ENCODE data around the gene BLTP2.
A peak's percentile ranks its signal among the peaks of the same experiment; 100 is the strongest.

BLTP2 gene

DNA sequence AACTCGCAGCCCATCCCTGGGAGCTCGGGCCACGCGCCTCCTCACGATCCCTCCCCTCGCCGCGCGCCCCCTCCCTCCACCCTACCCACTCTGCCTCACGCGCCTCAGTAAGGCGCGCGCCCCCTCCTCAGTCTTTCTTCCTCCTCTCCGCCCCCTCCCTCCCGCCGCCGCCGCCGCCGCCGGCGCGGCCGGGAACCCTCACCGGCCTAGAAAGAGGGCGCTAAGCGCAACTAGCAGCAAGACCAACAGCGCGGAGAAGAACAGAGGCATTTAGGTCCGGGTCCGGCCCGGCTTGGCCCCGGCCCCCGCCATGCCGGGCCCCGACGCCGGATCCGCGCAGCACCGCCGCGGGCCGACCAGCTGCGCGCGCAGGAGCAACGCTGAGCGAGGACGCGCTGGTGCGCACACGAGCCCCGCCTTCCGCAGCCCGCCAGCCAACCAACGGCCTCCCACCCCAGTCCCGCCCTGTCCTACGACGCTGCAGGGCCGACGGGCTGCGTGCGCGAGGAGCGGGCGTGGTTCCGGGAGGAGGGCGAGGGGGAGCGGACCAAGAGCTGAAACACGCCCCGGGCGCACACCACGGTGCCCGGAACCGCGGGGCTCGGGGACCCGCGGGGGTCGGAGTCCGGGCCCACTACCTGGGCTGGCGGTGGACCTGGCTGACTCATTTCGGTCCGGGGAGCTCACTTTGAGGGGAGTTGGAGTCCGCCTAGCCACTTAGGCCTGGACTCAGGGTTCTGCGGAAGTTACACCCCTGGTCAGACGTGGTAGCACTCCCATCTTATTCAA is at the start of gene BLTP2:
BLTP2 (minus strand) TSS at position 372 of the 789 bp plus-strand sequence; CDS start at position 270, 102 bp downstream.
- DNase-seq (ENCODE audit: low read depth), result peak; percentile 98
- H3K4me3 ChIP-seq (ENCODE audit: low read depth, low read length), result peak within 1 kb of the TSS; percentile 81
- TF ChIP-seq, protein P1, sequence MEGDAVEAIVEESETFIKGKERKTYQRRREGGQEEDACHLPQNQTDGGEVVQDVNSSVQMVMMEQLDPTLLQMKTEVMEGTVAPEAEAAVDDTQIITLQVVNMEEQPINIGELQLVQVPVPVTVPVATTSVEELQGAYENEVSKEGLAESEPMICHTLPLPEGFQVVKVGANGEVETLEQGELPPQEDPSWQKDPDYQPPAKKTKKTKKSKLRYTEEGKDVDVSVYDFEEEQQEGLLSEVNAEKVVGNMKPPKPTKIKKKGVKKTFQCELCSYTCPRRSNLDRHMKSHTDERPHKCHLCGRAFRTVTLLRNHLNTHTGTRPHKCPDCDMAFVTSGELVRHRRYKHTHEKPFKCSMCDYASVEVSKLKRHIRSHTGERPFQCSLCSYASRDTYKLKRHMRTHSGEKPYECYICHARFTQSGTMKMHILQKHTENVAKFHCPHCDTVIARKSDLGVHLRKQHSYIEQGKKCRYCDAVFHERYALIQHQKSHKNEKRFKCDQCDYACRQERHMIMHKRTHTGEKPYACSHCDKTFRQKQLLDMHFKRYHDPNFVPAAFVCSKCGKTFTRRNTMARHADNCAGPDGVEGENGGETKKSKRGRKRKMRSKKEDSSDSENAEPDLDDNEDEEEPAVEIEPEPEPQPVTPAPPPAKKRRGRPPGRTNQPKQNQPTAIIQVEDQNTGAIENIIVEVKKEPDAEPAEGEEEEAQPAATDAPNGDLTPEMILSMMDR (IDR thresholded peaks at IDR 0.05; ENCODE audit: insufficient read depth, low read depth, low read length, missing control alignments), result no peak

DNA sequence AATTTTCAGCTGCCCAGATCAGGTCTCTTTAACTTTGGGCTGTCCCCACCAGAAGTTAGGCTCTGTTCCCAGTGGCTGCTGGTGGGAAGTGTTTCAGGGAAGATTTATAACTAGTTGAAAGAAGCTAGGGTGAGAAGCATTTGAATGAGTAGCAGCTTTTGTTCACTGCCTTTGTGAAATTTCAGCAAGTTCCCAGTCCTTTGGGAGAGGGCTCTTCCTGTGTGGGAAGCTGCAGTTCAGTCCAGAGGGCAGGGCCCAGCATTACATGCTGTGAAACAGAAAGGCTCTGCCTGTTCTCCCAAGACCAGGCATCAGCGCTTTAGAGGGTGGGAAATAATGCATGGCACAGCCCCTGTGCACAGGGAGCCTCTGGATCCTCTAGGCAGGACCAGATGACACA is 48.9 kb upstream of the BLTP2 start:
- no peak for DNase-seq (ENCODE audit: low read depth)
- H3K4me3 ChIP-seq (ENCODE audit: low read depth, low read length), result no peak overlapping the region
- TF ChIP-seq, protein P1 (IDR thresholded peaks at IDR 0.05; ENCODE audit: insufficient read depth, low read depth, low read length, missing control alignments), result no peak

DNA sequence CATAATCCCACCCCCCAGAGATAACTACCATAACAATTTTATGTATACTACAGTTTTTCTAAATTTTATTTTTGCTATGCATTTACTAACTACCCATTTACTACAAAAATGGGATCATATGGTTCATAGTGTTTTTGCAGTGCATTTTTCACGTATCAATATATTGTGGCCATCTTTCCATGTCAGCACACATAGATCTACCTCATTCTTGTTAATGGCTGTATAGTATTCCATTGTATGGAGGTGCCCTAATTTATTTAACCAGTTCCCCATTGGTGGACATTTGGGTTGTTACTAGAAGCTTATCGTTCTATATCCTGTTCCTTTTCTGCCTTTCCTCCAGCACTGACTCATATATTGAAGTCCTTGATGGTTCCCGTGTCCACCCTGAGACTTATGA is 44.1 kb upstream of the BLTP2 start:
- TF ChIP-seq, protein P1 (IDR thresholded peaks at IDR 0.05; ENCODE audit: insufficient read depth, low read depth, low read length, missing control alignments), result no peak
- H3K4me3 ChIP-seq (ENCODE audit: low read depth, low read length), result no peak overlapping the region
- DNase-seq (ENCODE audit: low read depth), result no peak

DNA sequence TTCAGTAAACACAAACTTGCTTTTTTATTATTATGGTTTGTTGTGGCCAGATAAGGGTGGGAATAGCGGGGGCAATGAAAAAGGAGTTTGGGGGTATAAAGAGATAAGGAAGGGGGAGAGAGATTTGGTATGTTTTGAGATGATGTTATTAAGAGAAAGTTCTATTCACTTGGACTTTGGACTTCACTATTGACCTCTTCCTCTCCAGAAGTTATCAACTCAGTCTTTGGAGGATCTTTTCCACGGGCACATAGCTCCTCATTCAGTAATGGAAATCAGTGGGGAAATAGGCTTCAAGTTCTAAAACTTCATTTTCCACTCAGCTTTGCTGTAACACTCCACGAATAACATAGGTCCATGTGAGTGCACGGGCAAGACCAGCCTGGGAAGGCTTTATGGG is 43.5 kb upstream of the BLTP2 start:
- TF ChIP-seq, protein P1 (IDR thresholded peaks at IDR 0.05; ENCODE audit: insufficient read depth, low read depth, low read length, missing control alignments), result no peak
- no peak overlapping the region for H3K4me3 ChIP-seq (ENCODE audit: low read depth, low read length)
- DNase-seq (ENCODE audit: low read depth), result no peak

DNA sequence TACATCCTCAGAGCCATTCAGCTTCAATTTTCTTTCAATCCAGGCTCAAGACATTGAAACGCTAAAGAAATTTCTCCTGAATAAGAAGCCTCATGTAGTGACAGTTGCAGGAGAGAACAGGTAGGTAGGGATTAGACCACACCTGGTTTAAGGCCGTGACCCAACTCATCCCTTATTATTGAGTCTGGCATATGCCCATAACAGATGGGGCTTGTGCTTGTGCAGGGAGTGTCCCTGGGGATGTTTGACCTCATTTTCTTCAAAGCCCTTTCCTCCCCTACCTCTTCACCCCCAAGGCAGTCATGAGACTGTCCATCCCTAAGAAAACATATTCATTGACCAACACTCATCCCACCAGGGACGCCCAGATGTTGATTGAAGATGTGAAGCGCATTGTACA is 41.3 kb upstream of the BLTP2 start:
- no peak for DNase-seq (ENCODE audit: low read depth)
- TF ChIP-seq, protein P1 (IDR thresholded peaks at IDR 0.05; ENCODE audit: insufficient read depth, low read depth, low read length, missing control alignments), result no peak
- H3K4me3 ChIP-seq (ENCODE audit: low read depth, low read length), result no peak overlapping the region

DNA sequence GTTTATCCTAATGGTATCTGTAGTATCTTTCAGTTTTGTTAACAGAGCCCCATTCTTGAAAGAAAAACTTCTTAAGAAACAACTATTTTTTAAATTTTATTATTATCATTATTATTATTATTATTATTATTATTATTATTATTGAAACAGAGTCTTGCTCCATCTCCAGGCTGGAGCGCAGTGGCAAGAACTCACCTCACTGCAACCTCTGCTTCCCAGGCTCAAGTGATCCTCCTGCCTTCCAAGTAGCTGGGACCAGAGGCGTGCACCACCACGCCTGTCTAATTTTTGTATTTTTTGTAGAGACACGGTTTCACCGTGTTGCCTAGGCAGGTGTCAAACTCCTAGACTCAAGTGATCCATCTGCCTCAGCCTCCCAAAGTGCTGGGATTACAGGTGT is 40.4 kb upstream of the BLTP2 start:
- TF ChIP-seq, protein P1 (IDR thresholded peaks at IDR 0.05; ENCODE audit: insufficient read depth, low read depth, low read length, missing control alignments), result no peak
- no peak for DNase-seq (ENCODE audit: low read depth)
- no peak overlapping the region for H3K4me3 ChIP-seq (ENCODE audit: low read depth, low read length)

DNA sequence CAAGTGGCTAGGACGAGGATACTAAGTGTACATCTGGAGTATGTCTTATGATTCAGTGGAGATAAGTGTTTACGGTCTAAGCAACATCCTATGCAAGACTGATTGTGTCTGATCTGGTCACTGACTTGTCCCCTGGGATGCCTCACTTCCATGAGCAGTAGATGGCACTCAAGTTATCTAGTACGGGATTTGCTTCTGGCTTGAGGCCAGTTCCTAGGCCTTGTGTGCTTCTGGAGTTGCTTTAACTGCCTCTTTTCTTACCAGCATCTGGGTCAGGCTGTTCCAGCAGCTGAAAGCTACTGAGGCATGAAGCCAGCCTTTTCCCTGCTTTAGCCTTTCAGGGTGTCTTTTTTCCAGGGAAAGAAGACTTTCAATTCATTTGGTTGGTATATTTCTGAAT is 40.0 kb upstream of the BLTP2 start:
- no peak overlapping the region for H3K4me3 ChIP-seq (ENCODE audit: low read depth, low read length)
- no peak for DNase-seq (ENCODE audit: low read depth)
- TF ChIP-seq, protein P1 (IDR thresholded peaks at IDR 0.05; ENCODE audit: insufficient read depth, low read depth, low read length, missing control alignments), result no peak
